EL (cell line): ENCODE data around the gene OR4D2.

ENCODE experiments used
- DNase-seq: peaks from one replicate; pipeline ENCODE4 v3.0.0-alpha.2; 2016

OR4D2 gene

DNA sequence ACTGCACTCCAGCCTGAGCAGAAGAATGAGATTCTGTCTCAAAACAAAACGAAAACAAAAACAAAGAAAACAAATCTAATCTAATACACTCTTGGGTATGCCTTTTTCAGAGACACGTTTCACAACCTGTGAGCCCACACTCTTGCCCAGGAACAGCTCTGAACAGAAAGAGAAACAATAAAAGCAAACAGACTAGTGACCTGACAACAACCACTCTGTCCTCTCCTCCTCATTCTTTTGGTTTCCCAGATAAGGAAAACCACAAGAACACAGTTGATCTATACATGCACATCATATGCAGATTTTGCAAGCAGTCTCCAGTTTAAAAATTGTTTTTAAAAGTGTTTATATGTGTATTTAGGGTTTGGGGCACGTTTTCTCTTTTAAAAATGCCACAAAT, 51.0 kb downstream of the OR4D2 start:
- DNase-seq = no peak

DNA sequence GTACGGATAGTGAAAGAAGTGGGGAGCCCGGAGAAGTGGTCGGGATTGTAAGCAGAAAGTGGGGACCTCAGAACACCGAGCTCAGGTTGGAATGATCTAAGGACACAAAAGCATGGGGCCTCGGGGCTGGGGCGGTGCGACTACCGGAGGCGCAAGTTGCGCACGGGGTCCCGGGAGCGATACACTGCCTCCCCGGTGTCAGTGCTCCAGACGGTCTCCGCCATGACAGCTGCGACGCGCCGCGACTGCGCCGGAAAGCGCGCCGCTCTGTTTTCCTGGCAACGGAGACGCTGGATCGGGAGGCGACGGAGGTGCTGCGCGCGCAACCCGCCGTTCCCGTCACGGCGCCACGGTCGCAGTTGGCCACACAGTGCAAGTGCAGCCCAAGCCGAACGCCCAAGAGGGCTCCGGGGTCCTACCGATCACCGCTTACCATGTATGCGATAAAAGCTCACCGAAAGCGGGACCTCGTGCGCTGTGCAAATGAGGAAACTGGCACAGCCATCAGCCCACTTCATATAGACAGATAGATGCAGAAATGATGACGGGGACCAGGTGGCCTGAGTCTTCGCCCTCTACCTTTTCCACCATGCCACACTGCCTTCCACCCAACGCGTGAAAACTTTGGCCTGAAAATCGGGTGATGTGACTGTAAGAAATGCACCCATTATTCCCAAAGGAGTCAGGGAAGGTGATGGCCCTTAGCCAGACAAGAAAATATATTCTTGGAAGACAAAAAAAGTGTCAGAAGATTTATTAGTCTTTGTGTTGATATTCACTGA, 52.4 kb downstream of the OR4D2 start, which contains the start of gene MKS1:
Gene MKS1 (minus strand): TSS at position 249 of the 782 bp plus-strand sequence. CDS start 25 bp downstream, at position 224.
- DNase-seq = peak; percentile 89

- DNase-seq = no peak
Observed at GRCh38 chr17:58219789-58220183, 53.0 kb downstream of the OR4D2 start.
